Measurements from ENCODE around the gene KRTAP7-1. TPM values are rescaled to one million over a fixed set of nuclear protein-coding genes. Genes with fewer than 3 reads are reported as not detected.

The KRTAP7-1 gene
- not detected in 2 replicates for total RNA-seq

GRCh38 chr21:30829659-30830058, at the start of gene KRTAP7-1:
KRTAP7-1 (minus strand) TSS chr21:30829759; CDS start chr21:30829698, 61 bp downstream.

GRCh38 chr21:30813174-30813573, 16.4 kb downstream of the KRTAP7-1 start, which contains the start of gene KRTAP8-1:
KRTAP8-1 (minus strand) TSS chr21:30813274; CDS start chr21:30813220, 54 bp downstream.

Other genes starting within 250 kb of the KRTAP7-1 start
- gene KRTAP22-2, start 239.4 kb downstream of the KRTAP7-1 start, total RNA-seq, result not detected in 2 replicates
- not detected in 2 replicates for gene KRTAP6-3, start 237.3 kb downstream of the KRTAP7-1 start, total RNA-seq
- gene KRTAP6-2, start 230.9 kb downstream of the KRTAP7-1 start, total RNA-seq, result not detected in 2 replicates
- not detected in 2 replicates for gene KRTAP22-1, start 228.7 kb downstream of the KRTAP7-1 start, total RNA-seq
- gene KRTAP6-1, start 215.8 kb downstream of the KRTAP7-1 start, total RNA-seq, result not detected in 2 replicates
- gene KRTAP20-1, start 213.3 kb downstream of the KRTAP7-1 start, total RNA-seq, result not detected in 2 replicates
- gene KRTAP20-4, start 209.1 kb downstream of the KRTAP7-1 start, total RNA-seq, result not detected in 2 replicates
- gene KRTAP20-2, start 194.6 kb downstream of the KRTAP7-1 start, total RNA-seq, result not detected in 2 replicates
- not detected in 2 replicates for gene KRTAP20-3, start 186.9 kb downstream of the KRTAP7-1 start, total RNA-seq
- not detected in 2 replicates for gene KRTAP21-3, start 111.0 kb downstream of the KRTAP7-1 start, total RNA-seq
- gene KRTAP21-2, start 82.5 kb downstream of the KRTAP7-1 start, total RNA-seq, result not detected in 2 replicates
- gene KRTAP21-1, start 74.3 kb downstream of the KRTAP7-1 start, total RNA-seq, result not detected in 2 replicates
- not detected in 2 replicates for gene KRTAP8-1, start 16.5 kb downstream of the KRTAP7-1 start, total RNA-seq
- gene KRTAP11-1, start 51.8 kb upstream of the KRTAP7-1 start, total RNA-seq, result not detected in 2 replicates
- gene KRTAP19-8, start 208.7 kb upstream of the KRTAP7-1 start, total RNA-seq, result not detected in 2 replicates